Measurements from ENCODE around the gene MGAT4D.
"Not testable (repeated sequence)": the region's sequence is repeated elsewhere in the genome, so short reads cannot be mapped to it uniquely, and the experiment has no call there.

MGAT4D gene

DNA sequence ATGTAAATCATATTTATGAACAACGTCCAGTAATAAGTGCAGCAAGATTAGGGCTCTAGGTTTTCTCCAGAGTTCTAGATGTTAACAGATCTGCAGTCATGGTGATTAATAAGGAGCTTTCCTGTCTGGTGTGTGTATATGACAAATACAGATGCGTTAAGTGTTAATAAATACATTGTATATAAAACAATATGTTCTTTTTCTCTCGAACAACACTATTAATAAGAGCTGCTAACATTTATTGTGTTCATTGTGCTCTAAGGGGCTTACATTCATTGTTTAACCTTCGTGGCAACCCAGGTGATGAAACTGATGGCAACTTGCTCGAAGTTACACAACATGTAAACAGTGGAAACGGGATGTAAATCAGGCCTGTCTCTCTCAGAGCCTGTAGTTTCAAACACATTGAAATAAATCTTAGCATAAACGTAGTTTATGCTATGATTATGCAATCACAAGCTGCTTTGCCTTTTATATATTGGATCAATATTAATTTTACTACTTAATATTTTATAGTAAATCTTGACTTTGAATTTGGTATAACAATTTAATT, 70.1 kb downstream of the MGAT4D start:
- Histone ChIP-seq H3K27me3 (peaks cover 29% of the 10 kb centered on the region), H3K4me1 (ENCODE audit: control insufficient read depth in 1 of 2, insufficient read depth in 1 of 2, low read depth in 1 of 2, low read length in 1 of 2) (peaks cover 17 to 19% of the 10 kb centered on the region in 2 experiments), H3K4me3 (ENCODE audit: low read depth in 1 of 2, low read length in 1 of 2) (peak overlapping the region; percentile 61 to 71), H3K27ac (no peak overlapping the region), H3K36me3 (no peaks in the 10 kb centered on the region), H3K9me3 (no peaks in the 10 kb centered on the region)
- TF ChIP-seq, protein P1, sequence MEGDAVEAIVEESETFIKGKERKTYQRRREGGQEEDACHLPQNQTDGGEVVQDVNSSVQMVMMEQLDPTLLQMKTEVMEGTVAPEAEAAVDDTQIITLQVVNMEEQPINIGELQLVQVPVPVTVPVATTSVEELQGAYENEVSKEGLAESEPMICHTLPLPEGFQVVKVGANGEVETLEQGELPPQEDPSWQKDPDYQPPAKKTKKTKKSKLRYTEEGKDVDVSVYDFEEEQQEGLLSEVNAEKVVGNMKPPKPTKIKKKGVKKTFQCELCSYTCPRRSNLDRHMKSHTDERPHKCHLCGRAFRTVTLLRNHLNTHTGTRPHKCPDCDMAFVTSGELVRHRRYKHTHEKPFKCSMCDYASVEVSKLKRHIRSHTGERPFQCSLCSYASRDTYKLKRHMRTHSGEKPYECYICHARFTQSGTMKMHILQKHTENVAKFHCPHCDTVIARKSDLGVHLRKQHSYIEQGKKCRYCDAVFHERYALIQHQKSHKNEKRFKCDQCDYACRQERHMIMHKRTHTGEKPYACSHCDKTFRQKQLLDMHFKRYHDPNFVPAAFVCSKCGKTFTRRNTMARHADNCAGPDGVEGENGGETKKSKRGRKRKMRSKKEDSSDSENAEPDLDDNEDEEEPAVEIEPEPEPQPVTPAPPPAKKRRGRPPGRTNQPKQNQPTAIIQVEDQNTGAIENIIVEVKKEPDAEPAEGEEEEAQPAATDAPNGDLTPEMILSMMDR (IDR thresholded peaks at IDR 0.05): no peak

DNA sequence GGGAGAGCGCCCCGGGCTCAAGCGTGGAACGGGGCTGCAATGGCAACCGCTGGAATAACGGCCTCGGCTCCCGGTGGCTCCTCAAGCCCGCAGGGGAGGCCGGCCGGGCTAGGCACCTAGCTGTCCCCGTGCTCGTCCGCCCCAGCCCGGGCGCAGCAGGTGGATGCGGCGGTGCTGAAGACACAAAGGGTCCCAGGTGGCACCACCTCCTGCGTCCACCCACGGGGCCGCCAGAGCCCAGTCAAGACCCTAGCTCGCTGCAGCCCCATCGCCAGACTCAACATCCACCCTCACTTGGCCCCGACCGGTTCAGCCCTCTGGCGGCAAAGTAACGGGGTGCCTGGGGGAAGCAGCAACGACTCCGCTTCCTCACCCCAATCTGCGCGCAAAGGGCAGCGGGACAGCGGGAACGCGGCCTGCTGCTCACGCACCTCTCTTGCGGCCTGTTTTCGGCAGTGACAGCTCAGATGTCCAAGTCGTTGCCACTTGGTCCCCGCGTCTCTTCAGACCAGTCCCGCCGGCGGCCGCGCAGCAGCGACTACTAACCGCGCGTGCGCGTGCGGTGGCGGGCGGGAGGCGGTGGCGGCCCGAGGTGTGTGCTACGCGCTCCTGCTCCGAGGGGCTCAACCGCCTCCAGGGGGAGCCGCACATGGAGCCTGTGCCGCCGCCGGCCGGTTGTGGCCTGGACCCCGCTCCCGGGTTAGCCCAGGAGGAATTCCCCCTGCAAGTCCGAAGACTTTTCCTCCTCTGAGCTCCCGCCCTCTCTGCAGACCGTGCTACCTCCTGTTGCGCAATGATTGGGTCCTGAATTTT, 70.8 kb downstream of the MGAT4D start, which contains the start of gene CLGN:
Gene CLGN (minus strand): TSS at position 543 of the 813 bp plus-strand sequence. CDS start 14,570 bp downstream, outside the sequence.
- H3K27ac ChIP-seq: no peak within 1 kb of the TSS
- H3K9me3 ChIP-seq: no peaks in the 10 kb centered on the region
- no peaks in the 10 kb centered on the region for H3K36me3 ChIP-seq
- H3K27me3 ChIP-seq: peaks cover 29% of the 10 kb centered on the region
- TF ChIP-seq, protein P1 (IDR thresholded peaks at IDR 0.05): no peak
- H3K4me1 ChIP-seq (ENCODE audit: control insufficient read depth in 1 of 2, insufficient read depth in 1 of 2, low read depth in 1 of 2, low read length in 1 of 2): peaks cover 17 to 19% of the 10 kb centered on the region in 2 experiments
- peak within 1 kb of the TSS; percentile 61 to 71 for H3K4me3 ChIP-seq (ENCODE audit: low read depth in 1 of 2, low read length in 1 of 2)

DNA sequence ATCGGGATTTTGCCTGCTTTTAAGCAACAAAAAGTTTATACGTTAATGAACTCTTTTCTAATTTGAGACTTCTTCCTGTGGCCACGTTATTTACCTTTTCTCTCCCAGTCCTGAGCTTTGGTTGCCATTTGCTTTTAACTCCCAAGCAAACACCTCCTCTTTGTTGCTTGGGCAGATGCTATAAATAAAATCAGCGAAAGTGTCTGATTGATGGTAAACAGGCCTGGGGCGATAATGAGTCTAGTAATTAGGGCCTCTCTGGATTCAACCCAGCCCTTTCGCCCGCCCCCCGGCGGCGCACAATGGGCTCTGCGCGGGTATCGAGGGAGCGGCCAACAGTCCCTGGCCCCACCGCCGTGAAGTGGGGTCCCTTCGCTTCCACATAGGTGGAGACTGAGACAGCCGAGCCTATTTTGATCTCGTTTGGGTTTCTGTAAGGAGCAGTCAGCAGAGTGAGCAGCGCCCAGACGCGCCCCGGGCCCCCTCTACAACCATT, 71.4 kb downstream of the MGAT4D start:
- peaks cover 29% of the 10 kb centered on the region for H3K27me3 ChIP-seq
- peaks cover 17 to 19% of the 10 kb centered on the region in 2 experiments for H3K4me1 ChIP-seq (ENCODE audit: control insufficient read depth in 1 of 2, insufficient read depth in 1 of 2, low read depth in 1 of 2, low read length in 1 of 2)
- TF ChIP-seq, protein P1 (IDR thresholded peaks at IDR 0.05): no peak
- H3K4me3 ChIP-seq (ENCODE audit: low read depth in 1 of 2, low read length in 1 of 2): peak overlapping the region; percentile 61 to 71
- no peaks in the 10 kb centered on the region for H3K9me3 ChIP-seq
- no peak overlapping the region for H3K27ac ChIP-seq
- H3K36me3 ChIP-seq: no peaks in the 10 kb centered on the region

DNA sequence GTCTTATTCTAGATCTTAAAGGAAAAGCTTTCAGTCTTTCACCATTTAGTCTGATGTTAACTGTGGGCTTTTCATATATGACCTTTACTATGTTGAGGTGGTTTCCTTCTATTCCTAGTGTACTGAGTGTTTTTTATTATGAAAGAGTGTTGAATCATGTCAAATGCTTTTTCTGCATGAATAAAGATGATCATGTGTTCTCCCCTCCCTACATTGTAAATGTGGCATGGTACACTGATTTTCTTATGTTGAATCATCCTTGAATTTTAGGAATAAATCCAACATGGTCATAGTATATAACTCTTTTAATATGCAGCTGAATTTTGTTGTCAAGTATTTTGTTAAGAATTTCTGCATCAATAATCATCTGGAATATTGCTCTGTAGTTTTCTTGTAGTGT, 75.0 kb downstream of the MGAT4D start:
- Histone ChIP-seq H3K9me3 (no peaks in the 10 kb centered on the region), H3K36me3 (no peaks in the 10 kb centered on the region), H3K27ac (no peak overlapping the region), H3K4me1 (ENCODE audit: control insufficient read depth in 1 of 2, insufficient read depth in 1 of 2, low read depth in 1 of 2, low read length in 1 of 2) (peaks cover 16 to 17% of the 10 kb centered on the region in 2 experiments), H3K27me3 (peaks cover 25% of the 10 kb centered on the region), H3K4me3 (ENCODE audit: low read depth in 1 of 2, low read length in 1 of 2) (no peak overlapping the region)
- TF ChIP-seq, protein P1 (IDR thresholded peaks at IDR 0.05): no peak

DNA sequence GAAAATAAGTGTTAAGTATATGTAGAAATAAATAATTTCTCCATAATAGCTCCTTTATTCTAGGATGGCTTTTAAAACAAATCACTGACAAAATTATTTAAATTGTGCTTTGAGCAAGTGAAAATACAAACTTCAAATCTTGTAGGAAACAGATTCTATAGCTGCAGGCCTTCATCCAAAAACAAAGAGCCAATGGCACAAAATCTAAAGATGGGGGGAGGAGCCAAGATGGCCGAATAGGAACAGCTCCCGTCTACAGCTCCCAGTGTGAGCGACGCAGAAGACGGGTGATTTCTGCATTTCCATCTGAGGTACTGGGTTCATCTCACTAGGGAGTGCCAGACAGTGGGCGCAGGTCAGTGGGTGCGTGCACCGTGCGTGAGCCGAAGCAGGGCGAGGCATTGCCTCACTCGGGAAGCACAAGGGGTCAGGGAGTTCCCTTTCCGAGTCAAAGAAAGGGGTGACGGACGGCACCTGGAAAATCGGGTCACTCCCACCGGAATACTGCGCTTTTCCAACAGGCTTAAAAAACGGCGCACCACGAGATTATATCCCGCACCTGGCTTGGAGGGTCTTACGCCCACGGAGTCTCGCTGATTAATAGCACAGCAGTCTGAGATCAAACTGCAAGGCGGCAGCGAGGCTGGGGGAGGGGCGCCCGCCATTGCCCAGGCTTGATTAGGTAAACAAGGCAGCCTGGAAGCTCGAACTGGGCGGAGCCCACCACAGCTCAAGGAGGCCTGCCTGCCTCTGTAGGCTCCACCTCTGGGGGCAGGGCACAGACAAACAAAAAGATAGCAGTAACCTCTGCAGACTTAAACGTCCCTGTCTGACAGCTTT, 84.7 kb downstream of the MGAT4D start:
- not testable (repeated sequence) for H3K9me3 ChIP-seq; H3K4me1 ChIP-seq (ENCODE audit: control insufficient read depth in 1 of 2, insufficient read depth in 1 of 2, low read depth in 1 of 2, low read length in 1 of 2)

More for the DNA sequence above, 84.7 kb downstream of the MGAT4D start:
- H3K36me3 ChIP-seq; H3K27me3 ChIP-seq; H3K4me3 ChIP-seq (ENCODE audit: low read depth in 1 of 2, low read length in 1 of 2); H3K27ac ChIP-seq: not testable (repeated sequence)

All from neutrophil (primary cell).